NCI-H2227 (cell line): ENCODE measurements around the gene PTPRZ1.
A peak's percentile ranks its signal among the peaks of the same experiment; 100 is the strongest.

Experiments used
- DNase-seq: peaks from one replicate; lab custom pipeline; 2025; ENCODE audit not compliant: unreplicated experiment; lab: John Stamatoyannopoulos, UW

The PTPRZ1 gene

DNA sequence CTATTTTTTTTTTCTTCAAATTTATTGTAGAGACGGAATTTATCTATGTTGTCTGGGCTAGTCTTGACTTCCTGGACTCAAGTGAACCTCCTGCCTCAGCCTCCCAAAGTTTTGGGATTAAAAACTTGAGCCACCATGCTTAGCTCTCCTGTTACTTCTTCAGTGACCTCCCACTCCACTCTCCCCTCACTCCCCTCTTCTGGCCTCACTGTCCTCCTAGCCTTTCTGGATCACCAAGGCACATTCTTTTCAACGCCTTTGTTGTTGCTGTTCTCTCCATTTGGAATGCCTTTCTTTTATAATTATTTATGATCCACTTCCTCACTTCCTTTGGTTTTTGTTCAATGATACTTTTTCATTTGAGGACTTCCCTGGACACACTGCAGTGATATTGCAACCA, 17.9 kb downstream of the PTPRZ1 start:
- DNase-seq, result no peak

DNA sequence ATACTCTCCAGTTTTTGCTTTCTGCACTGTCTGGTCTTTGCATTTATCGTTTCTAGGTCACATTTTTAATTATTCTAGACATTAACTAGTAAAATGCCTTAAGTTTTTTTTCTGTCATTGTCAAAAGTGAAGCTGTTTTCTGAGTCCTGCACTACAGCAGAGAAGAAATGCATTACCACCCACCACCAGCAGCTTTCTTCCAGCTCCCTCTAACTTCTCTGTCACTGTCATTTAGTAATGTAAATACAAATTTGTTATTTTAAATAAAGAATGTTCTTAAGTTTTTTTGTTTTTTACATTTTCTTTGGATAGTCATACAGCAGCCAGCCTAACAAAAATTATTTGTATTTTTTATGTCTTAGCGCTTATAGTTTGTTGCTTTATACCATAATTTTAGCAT, 18.8 kb downstream of the PTPRZ1 start:
- DNase-seq, result no peak

- no peak for DNase-seq
Observed at GRCh38 chr7:121901026-121901425, 28.1 kb downstream of the PTPRZ1 start.

- DNase-seq, result no peak
Observed at GRCh38 chr7:121904120-121904519, 31.2 kb downstream of the PTPRZ1 start.

- DNase-seq, result no peak
Observed at GRCh38 chr7:121908042-121908441, 35.1 kb downstream of the PTPRZ1 start.

GRCh38 chr7:121909716-121910345, 36.9 kb downstream of the PTPRZ1 start:
- DNase-seq, result no peak

GRCh38 chr7:121913947-121914675, 41.1 kb downstream of the PTPRZ1 start:
- no peak for DNase-seq

GRCh38 chr7:121914676-121915279, 41.8 kb downstream of the PTPRZ1 start:
- no peak for DNase-seq

- no peak for DNase-seq
Observed at GRCh38 chr7:121916211-121916610, 43.2 kb downstream of the PTPRZ1 start.

DNA sequence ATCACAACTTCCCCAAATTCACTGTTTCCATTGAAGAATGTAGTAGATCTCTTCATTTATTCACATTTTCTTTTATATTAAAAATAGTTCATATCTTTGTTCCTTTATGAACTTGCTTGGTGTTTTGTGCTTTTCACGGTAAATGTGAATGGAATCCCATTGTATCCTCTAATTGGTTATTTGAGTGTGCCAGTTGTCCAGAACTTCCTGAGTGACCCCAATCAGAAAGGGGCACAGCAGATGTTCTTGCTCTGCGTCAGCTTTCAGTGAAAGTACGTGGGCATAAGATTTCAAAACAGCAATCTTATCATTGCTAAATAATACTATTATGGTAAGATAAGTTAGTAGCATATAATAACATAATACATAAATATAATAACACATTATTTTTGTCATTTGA, 47.0 kb downstream of the PTPRZ1 start:
- DNase-seq, result peak; percentile 21

DNA sequence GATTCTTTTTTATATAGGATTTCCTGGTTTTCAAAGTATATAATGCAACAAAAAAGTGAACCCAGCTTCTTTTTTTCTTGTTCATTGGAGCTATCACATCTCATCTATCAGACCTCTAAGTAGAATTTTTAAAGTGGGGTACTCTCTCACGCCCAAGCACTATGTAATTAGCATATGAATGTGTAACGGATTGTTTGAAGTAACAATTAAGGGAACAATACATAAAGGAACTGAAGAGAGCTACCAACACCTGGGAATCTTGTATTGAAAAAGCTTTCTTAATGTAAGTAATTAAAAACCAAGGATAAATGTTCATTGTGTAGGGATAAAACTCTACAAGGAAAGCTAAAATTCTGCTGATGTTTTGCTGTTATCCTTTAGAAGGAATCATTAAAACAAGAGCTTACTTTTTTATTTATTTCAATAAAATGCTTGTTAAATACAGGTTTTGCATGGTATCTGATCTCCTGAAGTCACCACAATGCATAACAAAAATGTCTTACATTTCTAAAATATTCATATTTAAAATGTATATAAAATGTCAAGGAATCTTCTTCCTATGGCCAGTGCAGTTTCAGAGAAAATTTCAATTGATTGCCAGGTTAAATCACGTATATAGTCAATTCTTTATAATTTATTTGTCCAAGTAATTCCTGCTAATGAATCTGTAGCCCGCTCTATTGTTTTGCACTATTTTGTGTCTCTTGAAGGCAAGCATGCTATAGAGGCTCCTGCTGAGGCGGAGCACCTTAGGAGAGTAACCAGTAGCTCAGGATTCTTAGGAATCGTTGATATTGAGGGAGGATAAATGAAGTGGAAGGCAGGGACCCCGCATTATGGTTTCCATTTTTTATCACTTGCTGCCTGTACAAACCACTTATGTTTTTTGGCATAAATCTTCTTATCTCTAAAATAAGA, 51.6 kb downstream of the PTPRZ1 start:
- no peak for DNase-seq

GRCh38 chr7:121931149-121931902, 58.4 kb downstream of the PTPRZ1 start:
- DNase-seq, result no peak

- no peak for DNase-seq
Observed at GRCh38 chr7:121932768-121933167, 59.8 kb downstream of the PTPRZ1 start.

DNA sequence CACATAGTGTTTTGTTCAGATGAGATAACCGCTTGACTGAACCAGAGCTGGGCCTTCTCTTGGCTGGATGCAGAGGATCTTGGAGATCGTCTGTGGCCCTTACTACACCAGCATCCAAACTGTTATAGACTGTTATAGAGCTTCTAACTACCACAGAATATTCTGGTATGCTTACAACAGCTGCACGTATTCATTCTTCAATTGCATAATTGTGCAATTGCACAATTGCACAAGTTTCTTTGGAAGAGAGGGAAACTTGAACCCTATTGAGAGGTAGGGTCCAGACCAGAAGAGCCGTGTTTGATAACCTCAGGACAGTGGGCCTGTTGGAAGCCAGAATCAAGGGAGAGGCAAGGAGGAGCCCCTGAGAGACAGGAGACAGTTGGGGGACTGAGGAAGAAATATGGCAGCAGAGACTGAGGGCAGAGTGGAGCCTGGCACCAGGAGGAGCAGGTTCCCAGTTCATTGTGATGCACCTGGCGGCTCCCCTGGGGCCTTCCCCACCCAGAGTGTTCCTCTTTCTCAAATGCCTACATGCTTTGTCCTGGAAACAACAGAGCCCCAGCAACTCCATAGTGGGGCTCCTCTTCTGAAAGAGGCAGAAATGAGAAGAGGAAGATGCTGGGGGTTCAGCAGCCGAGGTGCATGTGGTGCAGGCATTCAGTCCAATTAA, 64.1 kb downstream of the PTPRZ1 start:
- no peak for DNase-seq

DNA sequence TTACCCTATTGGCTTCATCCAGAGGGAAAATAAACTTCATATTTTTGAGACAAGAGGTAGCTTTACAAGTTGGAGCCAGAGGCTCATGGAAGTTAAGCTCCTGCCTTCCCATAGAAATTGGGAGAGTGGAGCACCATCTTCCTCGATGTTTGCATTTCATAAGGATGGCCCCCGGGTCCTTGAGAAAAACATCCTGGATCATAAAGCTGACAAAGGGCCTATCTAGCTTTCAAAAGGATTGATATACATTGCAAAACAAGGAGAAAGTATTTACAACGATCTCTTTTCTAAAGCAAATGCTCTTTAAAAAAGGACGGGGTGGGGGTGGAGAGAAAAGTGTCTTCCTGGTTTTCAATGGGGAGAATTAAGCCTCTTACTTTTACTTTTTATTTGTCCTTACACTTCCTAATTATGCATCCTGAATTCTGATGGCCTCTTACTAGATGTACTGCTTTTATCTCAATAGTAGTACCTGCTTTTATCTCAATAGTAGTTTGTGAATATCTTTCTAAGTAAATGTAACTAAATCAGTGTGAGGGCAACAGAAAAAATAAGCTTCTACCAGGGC, 65.6 kb downstream of the PTPRZ1 start:
- no peak for DNase-seq

- no peak for DNase-seq
Observed at GRCh38 chr7:121940918-121941317, 68.0 kb downstream of the PTPRZ1 start.

DNA sequence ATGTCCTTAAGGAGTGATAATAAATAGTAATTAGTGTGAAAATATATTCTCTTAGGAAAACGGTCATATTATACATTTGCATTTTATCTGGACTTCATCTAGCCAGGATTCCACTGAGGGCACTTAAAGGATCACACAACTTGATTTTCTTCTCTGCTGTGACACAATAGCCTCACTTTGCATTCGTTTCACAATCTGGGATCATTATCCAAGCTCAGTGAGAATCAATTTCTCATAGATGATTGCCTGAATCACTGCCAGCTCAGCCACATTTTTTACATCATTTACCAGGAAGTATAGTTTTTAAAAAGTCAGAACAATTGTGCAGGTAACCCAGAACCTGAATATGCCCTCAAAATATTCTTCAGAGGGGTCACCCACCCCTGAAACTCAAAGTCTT, 68.9 kb downstream of the PTPRZ1 start:
- DNase-seq, result no peak

DNA sequence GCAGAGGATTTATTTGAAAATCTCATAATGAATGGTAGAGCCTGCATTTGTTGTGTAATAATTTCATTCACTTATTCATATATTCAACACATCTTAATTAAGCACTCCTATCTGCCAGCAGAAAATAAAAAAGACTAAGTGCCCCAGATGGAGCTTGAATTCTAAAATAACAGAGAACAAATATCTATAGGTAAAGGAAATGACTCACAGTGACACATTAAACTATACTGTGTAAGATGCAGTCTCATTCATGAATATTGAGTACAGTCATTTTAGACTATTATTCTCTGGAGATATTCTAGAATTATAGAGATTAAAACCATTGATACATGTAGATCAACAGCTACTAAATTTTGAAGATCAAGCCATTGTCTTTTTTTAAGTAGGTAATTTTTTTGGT, 72.1 kb downstream of the PTPRZ1 start:
- no peak for DNase-seq

GRCh38 chr7:121945480-121946236, 72.7 kb downstream of the PTPRZ1 start:
- no peak for DNase-seq
